ENCODE results near the gene ATG16L1. TPM values are rescaled to one million over a fixed set of nuclear protein-coding genes. Genes with fewer than 3 reads are reported as not detected.

The ATG16L1 gene
- total and polyA plus RNA-seq, 9 of the 15 experiments (the other 6 are each of a cell fraction or from before 2014, with no cell fraction given): 6.4 to 21.3 (median 17.2) TPM

DNA sequence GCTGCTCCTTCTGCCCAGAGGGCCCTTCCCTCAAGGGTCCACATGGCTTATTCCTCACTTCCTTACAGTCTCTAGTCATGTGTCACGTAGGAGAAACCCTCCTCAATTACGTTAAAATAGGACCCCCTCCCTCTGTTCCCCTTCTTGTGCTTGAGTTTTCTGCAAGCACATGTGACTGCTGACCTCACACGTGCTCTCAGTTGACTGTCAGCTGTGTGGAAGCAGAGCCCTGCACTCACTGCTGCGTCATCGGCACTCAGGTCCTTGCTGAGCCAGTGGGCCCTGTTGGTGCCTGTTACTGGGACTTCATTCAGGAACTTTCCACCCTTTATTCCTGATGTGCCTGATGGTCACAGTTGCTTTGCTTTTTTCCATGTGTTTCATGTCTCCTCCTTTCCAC is 11.1 kb downstream of the ATG16L1 start:
- FAIRE-seq: no peak
- ChIA-PET CTCF (ENCODE audit: low intra/inter-chr PET ratio) (no interaction called here), POLR2A (interaction anchor here (0.7 kb wide), 1 partner anchor 8 kb away, joined by 3 read pairs; no protein-coding TSS in a partner anchor)
- no peaks in the 10 kb centered on the region for H3K4me1 ChIP-seq (replicated peaks in 1 of 2; ENCODE audit: control insufficient read depth in 2 of 2, insufficient read depth in 2 of 2, low read length in 2 of 2)
- no peaks in the 10 kb centered on the region for H3K27me3 ChIP-seq (ENCODE audit: control insufficient read depth in 2 of 2, insufficient read depth in 2 of 2, low read length in 2 of 2)
- in situ Hi-C loops (cut with MboI): loop anchor here (10.0 to 25.0 kb wide), 2 partner anchors 408 to 650 kb away; no protein-coding TSS in a partner anchor
- peak overlapping the region in 1 of 2 experiments; percentile 58; a peak in 2 of 4 replicates for H3K9ac ChIP-seq (ENCODE audit: insufficient read depth in 1 of 2, low read depth in 2 of 2, low read length in 2 of 2)
- H3K79me2 ChIP-seq (ENCODE audit: control insufficient read depth, insufficient read depth, low read length): peaks cover 4% of the 10 kb centered on the region; the same call in 2 of the 3 replicates
- H4K20me1 ChIP-seq (replicated peaks; ENCODE audit: control insufficient read depth, insufficient read depth, low read length): peaks cover 5% of the 10 kb centered on the region; the same call in 1 of the 2 replicates
- no TSS peak for BruUV-seq (replicated peaks)
- no peak overlapping the region for H3K4me2 ChIP-seq (ENCODE audit: insufficient read depth, low read length)
- H3K9me1 ChIP-seq (ENCODE audit: control insufficient read depth, insufficient read depth, low read length): no peaks in the 10 kb centered on the region
- 93% methylated on average over 5 of the region's 5 CpGs for WGBS (ENCODE audit: insufficient coverage, low coverage, missing lambda C conversion rate)
- H3K9me3 ChIP-seq (replicated peaks; ENCODE audit: control insufficient read depth, insufficient read depth, low read depth, low read length): no peaks in the 10 kb centered on the region
- intact Hi-C loops (cut with micrococcal nuclease): loop anchor here (10.0 kb wide), 1 partner anchor 182 kb away; no protein-coding TSS in a partner anchor
- ATAC-seq: no peak
- H3K4me3 ChIP-seq: no peak overlapping the region
- no peak overlapping the region for H2AFZ ChIP-seq (ENCODE audit: low read depth, low read length)
- no peak overlapping the region for H3K27ac ChIP-seq (ENCODE audit: extremely low read depth, low read depth, low read length)
- peaks cover 91% of the 10 kb centered on the region; the same call in 2 of the 3 replicates for H3K36me3 ChIP-seq (ENCODE audit: control insufficient read depth, insufficient read depth, low read length)
- no peak for DNase-seq (ENCODE audit: extremely low read depth in 1 of 4, low spot score in 3 of 4)
- TF ChIP-seq CHD7 (IDR thresholded peaks at IDR 0.05; ENCODE audit: low read depth, low read length) (no peak), MLX (CRISPR knock-in tag; conservative IDR thresholded peaks at IDR 0.05) (no peak)
- TF ChIP-seq, protein P1, sequence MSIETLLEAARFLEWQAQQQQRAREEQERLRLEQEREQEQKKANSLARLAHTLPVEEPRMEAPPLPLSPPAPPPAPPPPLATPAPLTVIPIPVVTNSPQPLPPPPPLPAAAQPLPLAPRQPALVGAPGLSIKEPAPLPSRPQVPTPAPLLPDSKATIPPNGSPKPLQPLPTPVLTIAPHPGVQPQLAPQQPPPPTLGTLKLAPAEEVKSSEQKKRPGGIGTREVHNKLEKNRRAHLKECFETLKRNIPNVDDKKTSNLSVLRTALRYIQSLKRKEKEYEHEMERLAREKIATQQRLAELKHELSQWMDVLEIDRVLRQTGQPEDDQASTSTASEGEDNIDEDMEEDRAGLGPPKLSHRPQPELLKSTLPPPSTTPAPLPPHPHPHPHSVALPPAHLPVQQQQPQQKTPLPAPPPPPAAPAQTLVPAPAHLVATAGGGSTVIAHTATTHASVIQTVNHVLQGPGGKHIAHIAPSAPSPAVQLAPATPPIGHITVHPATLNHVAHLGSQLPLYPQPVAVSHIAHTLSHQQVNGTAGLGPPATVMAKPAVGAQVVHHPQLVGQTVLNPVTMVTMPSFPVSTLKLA (conservative IDR thresholded peaks at IDR 0.05): no peak
- TF ChIP-seq, protein P2, sequence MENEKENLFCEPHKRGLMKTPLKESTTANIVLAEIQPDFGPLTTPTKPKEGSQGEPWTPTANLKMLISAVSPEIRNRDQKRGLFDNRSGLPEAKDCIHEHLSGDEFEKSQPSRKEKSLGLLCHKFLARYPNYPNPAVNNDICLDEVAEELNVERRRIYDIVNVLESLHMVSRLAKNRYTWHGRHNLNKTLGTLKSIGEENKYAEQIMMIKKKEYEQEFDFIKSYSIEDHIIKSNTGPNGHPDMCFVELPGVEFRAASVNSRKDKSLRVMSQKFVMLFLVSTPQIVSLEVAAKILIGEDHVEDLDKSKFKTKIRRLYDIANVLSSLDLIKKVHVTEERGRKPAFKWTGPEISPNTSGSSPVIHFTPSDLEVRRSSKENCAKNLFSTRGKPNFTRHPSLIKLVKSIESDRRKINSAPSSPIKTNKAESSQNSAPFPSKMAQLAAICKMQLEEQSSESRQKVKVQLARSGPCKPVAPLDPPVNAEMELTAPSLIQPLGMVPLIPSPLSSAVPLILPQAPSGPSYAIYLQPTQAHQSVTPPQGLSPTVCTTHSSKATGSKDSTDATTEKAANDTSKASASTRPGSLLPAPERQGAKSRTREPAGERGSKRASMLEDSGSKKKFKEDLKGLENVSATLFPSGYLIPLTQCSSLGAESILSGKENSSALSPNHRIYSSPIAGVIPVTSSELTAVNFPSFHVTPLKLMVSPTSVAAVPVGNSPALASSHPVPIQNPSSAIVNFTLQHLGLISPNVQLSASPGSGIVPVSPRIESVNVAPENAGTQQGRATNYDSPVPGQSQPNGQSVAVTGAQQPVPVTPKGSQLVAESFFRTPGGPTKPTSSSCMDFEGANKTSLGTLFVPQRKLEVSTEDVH (IDR thresholded peaks at IDR 0.05; ENCODE audit: low read depth, partially characterized antibody): no peak

Measured in K562 (cell line).